Measurements from ENCODE around the gene EMD.

Gene EMD

GRCh38 chrX:154368630-154369448, 10.3 kb upstream of the EMD start:
- Histone ChIP-seq H3K4me3 (peak overlapping the region; percentile 93), H3K27ac (peak overlapping the region; percentile 89 to 99)
- peak; percentile 89 for DNase-seq (ENCODE audit: low spot score)
- TF ChIP-seq, protein P1, sequence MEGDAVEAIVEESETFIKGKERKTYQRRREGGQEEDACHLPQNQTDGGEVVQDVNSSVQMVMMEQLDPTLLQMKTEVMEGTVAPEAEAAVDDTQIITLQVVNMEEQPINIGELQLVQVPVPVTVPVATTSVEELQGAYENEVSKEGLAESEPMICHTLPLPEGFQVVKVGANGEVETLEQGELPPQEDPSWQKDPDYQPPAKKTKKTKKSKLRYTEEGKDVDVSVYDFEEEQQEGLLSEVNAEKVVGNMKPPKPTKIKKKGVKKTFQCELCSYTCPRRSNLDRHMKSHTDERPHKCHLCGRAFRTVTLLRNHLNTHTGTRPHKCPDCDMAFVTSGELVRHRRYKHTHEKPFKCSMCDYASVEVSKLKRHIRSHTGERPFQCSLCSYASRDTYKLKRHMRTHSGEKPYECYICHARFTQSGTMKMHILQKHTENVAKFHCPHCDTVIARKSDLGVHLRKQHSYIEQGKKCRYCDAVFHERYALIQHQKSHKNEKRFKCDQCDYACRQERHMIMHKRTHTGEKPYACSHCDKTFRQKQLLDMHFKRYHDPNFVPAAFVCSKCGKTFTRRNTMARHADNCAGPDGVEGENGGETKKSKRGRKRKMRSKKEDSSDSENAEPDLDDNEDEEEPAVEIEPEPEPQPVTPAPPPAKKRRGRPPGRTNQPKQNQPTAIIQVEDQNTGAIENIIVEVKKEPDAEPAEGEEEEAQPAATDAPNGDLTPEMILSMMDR (IDR thresholded peaks at IDR 0.05), result no peak

GRCh38 chrX:154369449-154370299, 9.4 kb upstream of the EMD start:
- TF ChIP-seq, protein P1 (IDR thresholded peaks at IDR 0.05), result no peak
- peak overlapping the region; percentile 89 to 99 for H3K27ac ChIP-seq
- H3K4me3 ChIP-seq, result peak overlapping the region; percentile 93
- peak; percentile 92 for DNase-seq (ENCODE audit: low spot score)

DNA sequence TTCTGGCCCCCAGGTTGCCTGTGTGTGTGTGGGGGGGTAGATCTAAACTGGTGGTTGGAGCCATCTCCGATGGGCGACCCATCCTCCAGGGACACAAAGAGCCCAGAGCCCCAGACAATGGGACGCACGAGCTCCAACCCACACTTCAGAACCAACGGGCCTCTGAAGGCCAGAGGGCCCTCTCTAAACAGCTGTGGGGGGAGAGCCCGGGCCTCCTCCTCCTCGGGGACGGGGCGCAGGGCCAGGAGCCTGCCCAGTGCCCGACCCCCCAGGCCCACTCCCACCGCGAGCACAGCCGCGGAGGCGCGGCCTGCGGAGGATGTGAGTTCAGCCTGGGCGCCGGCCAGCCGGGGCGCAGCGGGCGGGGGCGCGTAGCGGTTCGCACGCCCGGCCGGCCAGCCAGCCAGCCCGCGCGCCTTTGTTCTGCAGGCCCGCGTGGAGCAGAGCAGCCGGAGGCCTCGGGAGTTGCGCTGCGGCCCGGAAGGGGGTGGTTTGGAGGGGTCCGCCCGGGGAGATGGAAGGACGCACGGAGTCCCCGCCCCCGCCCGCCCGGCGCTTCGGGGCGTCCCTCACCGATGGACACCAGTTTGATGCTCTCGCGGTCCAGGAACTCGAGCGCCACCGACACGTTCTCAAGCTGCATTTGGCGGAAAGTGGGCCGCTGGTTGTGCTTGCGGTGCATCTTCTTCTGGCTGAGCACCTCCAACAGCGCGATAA, 8.6 kb upstream of the EMD start:
- Histone ChIP-seq H3K4me3 (peak overlapping the region; percentile 93), H3K27ac (peak overlapping the region; percentile 89 to 99)
- TF ChIP-seq, protein P1 (IDR thresholded peaks at IDR 0.05), result no peak
- DNase-seq (ENCODE audit: low spot score), result no peak

DNA sequence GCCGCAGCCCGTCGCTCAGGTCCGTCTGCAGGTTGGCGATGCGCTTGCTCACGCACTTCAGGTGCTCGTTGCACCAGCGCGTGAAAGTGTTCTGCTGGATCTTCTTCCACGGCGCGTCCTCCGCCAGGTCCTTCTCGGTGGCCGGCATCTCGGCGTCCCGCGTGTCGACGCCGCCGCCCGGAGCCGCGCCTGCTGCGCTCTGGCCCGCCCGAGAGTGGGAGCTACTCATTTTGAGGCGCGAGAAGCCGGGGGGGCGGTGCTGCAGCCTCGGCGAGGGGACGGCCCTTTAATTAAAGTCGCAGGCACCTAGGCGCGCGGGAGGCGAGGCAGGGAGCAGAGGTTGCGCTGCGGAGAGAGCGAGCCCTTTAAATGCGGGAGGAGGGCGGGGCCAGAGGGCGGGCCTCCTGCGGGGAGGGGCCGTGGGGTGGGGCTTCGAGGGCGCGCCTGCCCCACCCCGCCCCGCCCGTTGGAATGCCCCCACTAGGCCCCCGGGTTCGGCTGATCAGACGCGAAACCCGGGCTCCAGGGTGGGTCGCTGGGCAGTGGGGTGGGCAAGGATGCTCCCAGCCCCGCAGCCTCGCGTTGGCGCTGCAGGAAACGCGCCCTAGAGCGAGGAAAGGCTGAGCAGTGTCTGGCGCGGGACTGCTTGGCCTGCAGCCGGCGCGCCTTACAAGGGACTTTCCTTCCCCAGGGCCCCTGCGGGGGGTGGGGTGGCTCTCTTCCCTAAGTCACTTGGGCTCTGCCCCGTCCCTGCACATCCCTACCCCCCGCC, 7.9 kb upstream of the EMD start:
- Histone ChIP-seq H3K27ac (peak overlapping the region; percentile 93 to 99), H3K4me3 (peak overlapping the region; percentile 93)
- peak; percentile 94 for DNase-seq (ENCODE audit: low spot score)
- TF ChIP-seq, protein P1 (IDR thresholded peaks at IDR 0.05), result no peak

GRCh38 chrX:154371789-154372300, 7.2 kb upstream of the EMD start:
- peak overlapping the region; percentile 93 for H3K4me3 ChIP-seq
- DNase-seq (ENCODE audit: low spot score), result no peak
- peak overlapping the region; percentile 93 to 99 for H3K27ac ChIP-seq
- TF ChIP-seq, protein P1 (IDR thresholded peaks at IDR 0.05), result no peak

- DNase-seq (ENCODE audit: low spot score), result no peak
- Histone ChIP-seq H3K4me3 (peak overlapping the region; percentile 93), H3K27ac (peak overlapping the region; percentile 93 to 99)
- TF ChIP-seq, protein P1 (IDR thresholded peaks at IDR 0.05), result no peak
Observed at GRCh38 chrX:154372612-154373022, 6.5 kb upstream of the EMD start.

Data from coronary artery (tissue), 2 donors.